Measurements from ENCODE around the gene KRT73.

GRCh38 chr12:52636592-52637258 lies 18.4 kb upstream of the KRT73 start:
- no peak for TF ChIP-seq CTCF (IDR thresholded peaks at IDR 0.05)
- no peak for TF ChIP-seq POLR2A (IDR thresholded peaks at IDR 0.05)
- no peak for TF ChIP-seq POLR2AphosphoS5 (IDR thresholded peaks at IDR 0.05)
